BLaER1 treated with 17β-estradiol and CSF1 and Interleukin-3, amounts not matched to agents 10 nM and 100 nM (cell line): Measurements from ENCODE around the gene TTC28.
A peak's percentile ranks its signal among the peaks of the same experiment; 100 is the strongest.

Experiments used
- H3K27ac ChIP-seq, 11 experiments: shearing (Covaris generic); formaldehyde crosslinking; 2 replicates each; pipeline ENCODE4 v1.8.1; 2022
- H3K27me3 ChIP-seq, 11 experiments: shearing (Covaris generic); formaldehyde crosslinking; 2 replicates each; pipeline ENCODE4 v1.8.1; 2022
- H3K36me3 ChIP-seq, 11 experiments: shearing (Covaris generic); formaldehyde crosslinking; 2 replicates each; pipeline ENCODE4 v1.8.1; 2022
- H3K4me1 ChIP-seq, 10 experiments: shearing (Covaris generic); formaldehyde crosslinking; 2 replicates each; pipeline ENCODE4 v1.8.1; 2022
- H3K4me2 ChIP-seq, 11 experiments: shearing (Covaris generic); formaldehyde crosslinking; 2 replicates each; pipeline ENCODE4 v1.8.1; 2022
- H3K4me3 ChIP-seq, 10 experiments: shearing (Covaris generic); formaldehyde crosslinking; 2 replicates each; pipeline ENCODE4 v1.8.1; 2022
- H3K9ac ChIP-seq, 11 experiments: shearing (Covaris generic); formaldehyde crosslinking; 2 replicates each; pipeline ENCODE4 v1.8.1; 2022
- H3K9me3 ChIP-seq, 11 experiments: shearing (Covaris generic); formaldehyde crosslinking; replicated peaks in 1 of 11; 2 replicates each; pipeline ENCODE4 v1.8.1; 2022
- H4K20me1 ChIP-seq, 11 experiments: shearing (Covaris generic); formaldehyde crosslinking; 2 replicates each; pipeline ENCODE4 v1.8.1; 2022
- Cebpa-rat ChIP-seq, 11 experiments: shearing (Covaris generic); IDR thresholded peaks; 2 replicates each; pipeline ENCODE4 v1.8.1; 2022

TTC28 gene

DNA sequence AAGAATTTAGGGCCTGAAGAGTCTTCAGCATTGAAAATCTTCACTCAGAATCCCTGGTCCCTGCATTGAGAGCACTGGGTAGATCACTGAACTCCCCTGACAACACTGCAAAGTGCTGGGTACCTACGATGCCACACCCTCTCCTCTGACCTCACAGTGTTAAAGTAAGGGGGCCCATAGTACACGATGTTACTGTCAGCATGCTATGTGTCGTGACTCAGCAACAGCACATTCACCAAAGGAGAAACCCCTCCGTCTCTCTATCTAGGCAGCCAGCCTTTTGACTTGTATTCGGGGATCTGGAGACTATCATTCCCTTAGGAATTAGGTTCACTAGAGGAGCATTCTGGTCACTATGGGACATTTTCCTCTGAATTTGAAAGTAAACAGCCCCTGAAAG is 693.2 kb downstream of the TTC28 start:
- Histone ChIP-seq H3K27ac (no peak overlapping the region), H3K36me3 (peaks cover 0 to 7% (median 0%) of the 10 kb centered on the region in 11 experiments; a peak in 1 of 22 replicates)

DNA sequence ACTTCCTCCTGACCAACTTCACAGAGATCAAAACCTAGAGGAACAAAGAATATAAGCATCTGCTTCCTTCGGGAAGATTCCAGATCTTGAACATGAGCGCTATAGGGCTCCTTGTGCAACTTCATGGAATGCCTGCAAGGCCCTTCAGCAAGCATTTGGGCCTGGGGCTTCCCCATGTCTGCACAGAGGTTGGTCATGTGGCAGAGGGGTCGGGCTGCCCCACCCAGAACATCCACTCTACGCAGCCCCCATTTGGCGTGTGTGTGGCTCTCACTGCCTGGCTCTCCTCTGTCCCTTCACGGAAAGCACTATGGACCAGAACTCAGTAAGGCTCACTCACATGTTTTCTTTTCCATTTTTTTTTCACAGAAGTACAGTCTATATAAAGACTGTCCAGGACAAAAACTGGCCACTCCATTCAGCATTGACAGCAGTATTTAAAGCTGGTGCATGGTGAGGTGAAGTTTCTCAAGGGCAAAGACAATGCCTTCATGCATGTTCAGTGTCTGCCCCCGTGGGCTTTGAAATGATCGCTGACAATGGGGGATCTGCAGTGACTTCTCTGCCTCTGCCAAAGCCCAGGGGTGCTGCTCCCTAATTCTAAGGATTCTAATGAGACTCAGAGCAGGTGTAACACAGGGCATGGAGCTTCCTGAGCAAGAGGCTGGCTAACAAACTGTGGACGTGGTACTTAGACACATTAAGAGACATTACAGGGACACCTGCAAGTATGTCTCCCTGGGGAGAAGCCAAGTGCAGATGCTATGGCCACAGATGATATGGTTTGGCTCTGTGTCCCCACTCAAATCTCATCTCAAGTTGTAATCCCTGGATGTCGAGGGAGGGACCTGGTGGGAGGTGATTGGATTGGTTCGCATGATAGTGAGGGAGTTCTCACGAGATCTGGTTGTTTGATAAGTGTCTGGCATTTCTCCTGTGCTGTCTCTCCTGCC is 694.0 kb downstream of the TTC28 start:
- no peak overlapping the region for H3K27ac ChIP-seq
- peaks cover 0 to 7% (median 0%) of the 10 kb centered on the region in 11 experiments; a peak in 1 of 22 replicates for H3K36me3 ChIP-seq
- TF ChIP-seq Cebpa-rat (IDR thresholded peaks at IDR 0.05): no peak
- H3K4me1 ChIP-seq: peaks cover 9 to 31% (median 23%) of the 10 kb centered on the region in 10 experiments; a peak in 19 of 20 replicates
- H4K20me1 ChIP-seq: no peaks in the 10 kb centered on the region
- peak overlapping the region in 8 of 11 experiments; percentile 5 to 39 (median 24); a peak in 11 of 22 replicates for H3K4me2 ChIP-seq
- no peaks in the 10 kb centered on the region for H3K9me3 ChIP-seq
- H3K27me3 ChIP-seq: no peaks in the 10 kb centered on the region
- H3K9ac ChIP-seq: no peak overlapping the region
- H3K4me3 ChIP-seq: no peak overlapping the region

More for the DNA sequence above, 693.2 kb downstream of the TTC28 start:
- no peaks in the 10 kb centered on the region for H4K20me1 ChIP-seq
- no peak overlapping the region for H3K4me3 ChIP-seq
- H3K4me2 ChIP-seq: no peak overlapping the region
- no peaks in the 10 kb centered on the region for H3K27me3 ChIP-seq
- no peak for TF ChIP-seq Cebpa-rat (IDR thresholded peaks at IDR 0.05)
- H3K9ac ChIP-seq: no peak overlapping the region
- peaks cover 9 to 39% (median 31%) of the 10 kb centered on the region in 10 experiments for H3K4me1 ChIP-seq
- H3K9me3 ChIP-seq: no peaks in the 10 kb centered on the region

DNA sequence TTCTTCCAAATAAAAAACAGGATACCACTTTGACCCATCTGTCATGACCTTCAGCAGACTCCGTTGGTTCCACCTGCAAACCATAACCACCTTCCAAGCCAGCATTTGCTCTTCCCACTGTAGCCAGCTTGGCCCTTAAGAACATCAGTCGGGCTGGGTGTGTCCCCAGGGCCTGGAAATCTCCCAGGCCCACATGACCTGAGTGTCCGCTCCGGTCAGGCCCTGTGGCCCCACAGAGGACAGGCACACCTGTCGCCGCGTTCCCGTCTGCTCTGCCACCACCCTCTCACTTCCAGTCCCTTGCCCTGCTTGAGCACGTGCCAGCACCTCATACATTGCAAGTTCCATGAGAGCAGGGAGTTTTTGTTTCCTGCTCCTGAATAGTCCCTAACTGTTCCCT is 694.9 kb downstream of the TTC28 start:
- Histone ChIP-seq H3K36me3 (peaks cover 0 to 7% (median 0%) of the 10 kb centered on the region in 11 experiments; a peak in 1 of 22 replicates), H3K9me3 (no peaks in the 10 kb centered on the region), H3K4me1 (peaks cover 9 to 31% (median 23%) of the 10 kb centered on the region in 10 experiments; a peak in 19 of 20 replicates), H4K20me1 (no peaks in the 10 kb centered on the region), H3K27ac (no peak overlapping the region), H3K9ac (no peak overlapping the region), H3K4me2 (peak overlapping the region in 9 of 11 experiments; percentile 5 to 39 (median 24); a peak in 9 of 22 replicates), H3K27me3 (no peaks in the 10 kb centered on the region), H3K4me3 (no peak overlapping the region)
- no peak for TF ChIP-seq Cebpa-rat (IDR thresholded peaks at IDR 0.05)

DNA sequence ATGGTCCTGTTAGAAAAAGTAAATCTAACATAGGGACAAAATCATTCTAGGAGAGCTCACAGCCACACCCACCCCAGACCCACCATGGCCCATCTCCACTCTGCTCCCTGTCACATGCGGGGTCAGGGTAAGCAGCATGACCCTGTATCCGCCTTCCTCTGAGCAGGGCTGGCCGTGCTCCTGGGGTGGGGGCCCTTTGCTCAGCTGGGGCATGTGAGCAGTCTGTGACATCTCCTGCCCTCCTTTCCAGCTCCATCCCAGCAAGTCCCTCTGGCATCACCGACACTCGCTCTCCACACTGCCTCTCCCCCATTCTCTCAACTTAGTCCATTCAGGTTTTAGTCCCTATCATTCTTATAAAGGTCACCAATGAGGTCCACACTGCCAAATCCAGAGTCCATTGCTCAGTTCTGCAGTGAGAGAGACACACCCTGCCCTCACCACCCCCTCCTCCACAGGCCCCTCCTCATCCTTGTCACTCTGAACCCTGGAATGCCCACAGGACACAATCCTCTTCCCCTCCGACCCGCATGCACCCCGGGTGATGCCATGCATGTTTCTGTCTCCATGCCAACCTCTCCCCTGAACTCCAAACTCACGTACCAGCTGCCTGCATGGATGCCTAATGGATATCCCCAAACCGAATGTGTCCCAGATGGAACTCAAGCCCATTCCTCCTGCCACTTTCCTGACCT is 695.5 kb downstream of the TTC28 start:
- Histone ChIP-seq H3K4me2 (peak overlapping the region in 6 of 11 experiments; percentile 12 to 39 (median 24); a peak in 3 of 22 replicates), H3K27ac (no peak overlapping the region), H4K20me1 (no peaks in the 10 kb centered on the region), H3K4me3 (no peak overlapping the region), H3K9ac (no peak overlapping the region), H3K27me3 (no peaks in the 10 kb centered on the region), H3K9me3 (no peaks in the 10 kb centered on the region), H3K4me1 (peaks cover 9 to 31% (median 23%) of the 10 kb centered on the region in 10 experiments; a peak in 19 of 20 replicates), H3K36me3 (peaks cover 0 to 7% (median 0%) of the 10 kb centered on the region in 11 experiments; a peak in 1 of 22 replicates)
- TF ChIP-seq Cebpa-rat (IDR thresholded peaks at IDR 0.05): no peak

DNA sequence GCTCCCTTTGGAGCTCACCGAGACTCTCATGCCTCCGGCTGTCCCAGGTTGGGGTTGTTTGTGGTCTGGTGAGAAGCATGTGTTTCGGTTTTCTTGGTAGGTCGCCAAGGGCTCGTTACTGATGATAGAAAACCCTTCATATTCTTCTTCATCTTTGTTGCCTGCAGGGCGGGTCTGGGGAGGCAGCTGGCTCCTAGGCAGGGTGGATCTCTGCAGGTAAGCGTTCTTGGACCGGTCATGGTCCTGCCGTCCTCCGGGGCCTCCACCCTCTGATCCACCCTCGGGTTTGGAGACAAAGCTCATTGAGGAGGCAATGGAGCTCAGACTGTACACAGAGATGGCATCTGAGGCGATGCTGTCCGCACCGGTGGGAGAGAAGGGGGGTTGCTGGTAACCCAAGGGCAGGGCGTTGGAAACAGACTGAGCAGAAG is 696.3 kb downstream of the TTC28 start:
- no peak overlapping the region for H3K4me2 ChIP-seq
- H3K9ac ChIP-seq: no peak overlapping the region
- no peak overlapping the region for H3K4me3 ChIP-seq
- no peak overlapping the region for H3K27ac ChIP-seq
- peaks cover 0 to 7% (median 0%) of the 10 kb centered on the region in 11 experiments; a peak in 1 of 22 replicates for H3K36me3 ChIP-seq
- peaks cover 9 to 31% (median 23%) of the 10 kb centered on the region in 10 experiments; a peak in 19 of 20 replicates for H3K4me1 ChIP-seq
- H3K27me3 ChIP-seq: no peaks in the 10 kb centered on the region
- TF ChIP-seq Cebpa-rat (IDR thresholded peaks at IDR 0.05): no peak
- H4K20me1 ChIP-seq: no peaks in the 10 kb centered on the region
- H3K9me3 ChIP-seq: no peaks in the 10 kb centered on the region

DNA sequence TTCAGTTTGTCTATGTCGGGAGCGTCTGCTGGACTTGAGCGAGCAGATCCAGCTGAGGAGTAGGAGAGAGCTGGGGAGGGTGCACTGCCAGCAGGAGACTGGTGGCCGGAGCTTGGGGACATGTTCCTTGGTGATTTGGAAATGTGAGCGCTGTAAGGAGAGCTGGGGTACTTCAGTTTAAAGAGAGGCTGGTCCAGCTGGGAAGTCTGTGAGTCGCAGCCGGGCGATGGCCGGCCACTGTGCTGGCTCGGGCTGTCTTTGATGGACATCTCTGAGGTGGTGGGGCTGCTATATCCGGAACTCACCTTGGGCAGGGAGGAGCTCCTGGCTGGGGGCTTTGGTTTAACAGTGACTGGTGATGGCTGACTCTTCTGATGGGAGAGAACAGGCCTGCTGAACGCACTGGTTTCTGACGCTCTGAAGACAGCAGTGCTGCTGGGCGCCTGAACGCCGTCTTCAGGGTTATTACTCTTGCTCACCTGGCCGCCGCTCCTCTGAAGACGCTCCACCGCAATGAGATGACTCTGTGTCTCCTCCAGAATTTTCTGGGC is 696.9 kb downstream of the TTC28 start:
- no peak overlapping the region for H3K9ac ChIP-seq
- H3K36me3 ChIP-seq: peaks cover 0 to 7% (median 0%) of the 10 kb centered on the region in 11 experiments; a peak in 1 of 22 replicates
- H3K27me3 ChIP-seq: no peaks in the 10 kb centered on the region
- H3K4me1 ChIP-seq: peaks cover 5 to 25% (median 19%) of the 10 kb centered on the region in 10 experiments; a peak in 19 of 20 replicates
- no peaks in the 10 kb centered on the region for H4K20me1 ChIP-seq
- no peak overlapping the region for H3K27ac ChIP-seq
- H3K4me3 ChIP-seq: no peak overlapping the region
- H3K9me3 ChIP-seq: no peaks in the 10 kb centered on the region
- TF ChIP-seq Cebpa-rat (IDR thresholded peaks at IDR 0.05): no peak
- H3K4me2 ChIP-seq: no peak overlapping the region

DNA sequence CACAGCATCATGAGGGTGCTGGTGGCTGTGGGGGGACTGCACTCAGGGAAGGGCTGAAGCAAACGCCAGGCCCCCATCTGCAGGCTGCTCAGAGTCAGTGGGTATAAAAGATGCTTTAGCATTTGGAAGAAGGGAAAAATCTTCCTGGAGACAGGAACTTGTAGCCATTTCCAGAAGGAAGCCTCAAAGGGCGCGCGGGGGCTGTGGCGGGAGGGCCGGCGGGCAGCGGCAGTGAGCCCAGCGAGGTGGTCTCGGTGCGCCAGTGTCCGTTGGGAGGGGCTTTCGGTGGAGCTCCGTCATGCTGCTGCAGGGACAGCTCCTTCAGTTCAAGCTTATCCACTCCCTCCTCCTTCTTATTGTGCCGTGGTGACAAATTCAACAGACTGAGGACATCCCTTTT is 697.5 kb downstream of the TTC28 start:
- no peak for TF ChIP-seq Cebpa-rat (IDR thresholded peaks at IDR 0.05)
- no peaks in the 10 kb centered on the region for H3K9me3 ChIP-seq
- H3K27me3 ChIP-seq: no peaks in the 10 kb centered on the region
- peaks cover 0 to 7% (median 0%) of the 10 kb centered on the region in 11 experiments; a peak in 1 of 22 replicates for H3K36me3 ChIP-seq
- H3K4me2 ChIP-seq: no peak overlapping the region
- H3K4me3 ChIP-seq: no peak overlapping the region
- H3K9ac ChIP-seq: no peak overlapping the region
- no peaks in the 10 kb centered on the region for H4K20me1 ChIP-seq
- no peak overlapping the region for H3K27ac ChIP-seq
- peaks cover 0 to 19% (median 14%) of the 10 kb centered on the region in 10 experiments; a peak in 17 of 20 replicates for H3K4me1 ChIP-seq

DNA sequence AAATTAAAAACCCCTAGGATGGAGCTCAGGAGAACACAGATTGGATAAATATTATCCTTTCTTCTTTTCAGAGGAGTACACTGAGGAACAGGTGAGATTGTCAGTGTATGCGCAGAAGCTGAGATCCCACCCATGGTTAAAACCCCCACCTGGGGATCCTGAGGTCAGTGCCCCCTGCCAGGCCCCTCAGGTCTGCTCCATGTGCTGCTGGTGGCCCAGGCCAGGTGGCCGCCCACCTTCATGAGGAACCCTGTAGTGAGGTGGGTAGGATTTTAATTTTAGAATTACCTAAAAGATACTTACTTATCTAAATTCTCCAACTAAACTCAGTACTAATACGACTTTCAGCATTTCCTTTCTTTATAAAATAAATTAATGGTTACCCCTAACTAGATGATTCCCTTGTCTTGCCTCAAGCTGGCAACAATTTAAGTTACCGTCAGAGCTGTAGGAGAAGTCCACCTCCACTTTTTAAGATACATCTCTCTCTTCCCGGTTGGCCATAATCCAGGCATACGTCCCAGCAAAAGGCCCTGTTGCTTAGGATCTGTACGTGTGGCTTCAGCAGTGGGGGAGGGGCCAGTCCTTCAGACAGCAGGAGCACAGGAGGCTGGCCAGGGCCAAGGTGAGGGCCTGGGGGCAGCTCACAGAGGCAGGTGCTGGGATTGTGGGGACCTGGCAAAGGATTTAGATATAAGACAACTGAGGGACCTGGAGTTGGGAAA is 699.1 kb downstream of the TTC28 start:
- Histone ChIP-seq H3K4me2 (no peak overlapping the region), H3K9ac (no peak overlapping the region), H3K36me3 (peaks cover 0 to 7% (median 0%) of the 10 kb centered on the region in 11 experiments; a peak in 1 of 22 replicates), H3K4me3 (no peak overlapping the region), H3K9me3 (no peaks in the 10 kb centered on the region), H3K4me1 (peaks cover 3 to 13% (median 11%) of the 10 kb centered on the region in 10 experiments; a peak in 18 of 20 replicates), H4K20me1 (no peaks in the 10 kb centered on the region), H3K27ac (no peak overlapping the region), H3K27me3 (no peaks in the 10 kb centered on the region)
- TF ChIP-seq Cebpa-rat (IDR thresholded peaks at IDR 0.05): no peak
